Neural progenitor cell (in vitro differentiated cells): ENCODE results near the gene GALNT18. TPM values are rescaled to one million over a fixed set of nuclear protein-coding genes. Genes with fewer than 3 reads are reported as not detected.

Experiments
- DNase-seq: peaks from one replicate; pipeline ENCODE4 v3.0.0-alpha.2; 2016; ENCODE audit warnings: low spot score
- H2AFZ ChIP-seq: fragments of 200-600 bp; sonication (generic); replicated peaks from 2 replicates; pipeline ENCODE4 v1.6.1; 2016; ENCODE audit warnings: antibody characterized with exemption
- H3F3A ChIP-seq: fragments of 200-600 bp; sonication (generic); 2 replicates; pipeline ENCODE4 v1.6.1; 2016; ENCODE audit warnings: antibody characterized with exemption, low read depth
- H3K27ac ChIP-seq: fragments of 200-600 bp; sonication (generic); 2 replicates; pipeline ENCODE4 v1.5.1; 2016; ENCODE audit warnings: mild to moderate bottlenecking
- H3K27me3 ChIP-seq: fragments of 200-600 bp; sonication (generic); 2 replicates; pipeline ENCODE4 v1.6.1; 2016; ENCODE audit warnings: mild to moderate bottlenecking, moderate library complexity
- H3K36me3 ChIP-seq: fragments of 200-600 bp; sonication (generic); 2 replicates; pipeline ENCODE4 v1.5.1; 2016
- H3K4me1 ChIP-seq: fragments of 200-600 bp; sonication (generic); 2 replicates; pipeline ENCODE4 v1.6.1; 2016; ENCODE audit warnings: mixed run types
- H3K4me2 ChIP-seq: fragments of 200-600 bp; sonication (generic); 2 replicates; pipeline ENCODE4 v1.6.1; 2016
- H3K4me3 ChIP-seq: fragments of 200-600 bp; sonication (generic); 2 replicates; pipeline ENCODE4 v1.5.1; 2016
- H3K79me2 ChIP-seq: fragments of 200-600 bp; sonication (generic); 2 replicates; pipeline ENCODE4 v1.6.1; 2016; ENCODE audit warnings: low read depth
- H3K9ac ChIP-seq: fragments of 200-600 bp; sonication (generic); 2 replicates; pipeline ENCODE4 v1.6.1; 2016
- H3K9me3 ChIP-seq: fragments of 200-600 bp; sonication (generic); 2 replicates; pipeline ENCODE4 v1.5.1; 2016; ENCODE audit warnings: low read depth
- H4K20me1 ChIP-seq: fragments of 200-600 bp; sonication (generic); 2 replicates; pipeline ENCODE4 v1.6.1; 2016; ENCODE audit warnings: low read depth
- H3K27ac Mint-ChIP-seq: 3 replicates; pipeline ENCODE4 v1.8.0; 2021; ENCODE audit warnings: mixed read lengths
- H3K27me3 Mint-ChIP-seq: 2 replicates; pipeline ENCODE4 v1.8.0; 2022; ENCODE audit warnings: low read depth, mild to moderate bottlenecking, inconsistent platforms, moderate library complexity, mixed read lengths; ENCODE audit not compliant: insufficient read depth
- H3K36me3 Mint-ChIP-seq: 3 replicates; pipeline ENCODE4 v1.8.0; 2021; ENCODE audit warnings: mixed read lengths
- H3K4me1 Mint-ChIP-seq: 3 replicates; pipeline ENCODE4 v1.8.0; 2021; ENCODE audit warnings: mixed read lengths
- H3K4me3 Mint-ChIP-seq: 3 replicates; pipeline ENCODE4 v1.8.0; 2021; ENCODE audit warnings: mild to moderate bottlenecking, moderate library complexity, mixed read lengths
- H3K9me3 Mint-ChIP-seq: 3 replicates; pipeline ENCODE4 v1.8.0; 2020; ENCODE audit warnings: mixed read lengths
- CTCF ChIP-seq: fragments of 200-600 bp; sonication (generic); IDR thresholded peaks from 2 replicates; pipeline ENCODE4 v1.5.1; 2017; ENCODE audit warnings: antibody characterized with exemption, mild to moderate bottlenecking
- EZH2 ChIP-seq: fragments of 200-600 bp; sonication (generic); IDR thresholded peaks from 2 replicates; pipeline ENCODE4 v1.6.1; 2017; ENCODE audit warnings: antibody characterized with exemption, mild to moderate bottlenecking, moderate library complexity
- EZH2phosphoT487 ChIP-seq: fragments of 200-600 bp; sonication (generic); IDR thresholded peaks from 2 replicates; pipeline ENCODE4 v1.6.1; 2017; ENCODE audit warnings: antibody characterized with exemption
- total RNA-seq: library from RNA; depleted of rRNA; stranded (reverse); fragments of >200 nt; gene quantifications from 2 replicates; pipeline ENCODE4 v1.2.3, GENCODE V29; 2015; ENCODE audit warnings: low replicate concordance

The GALNT18 gene
- total RNA-seq, 1 donor from 2014 or later: 2.4 TPM

DNA sequence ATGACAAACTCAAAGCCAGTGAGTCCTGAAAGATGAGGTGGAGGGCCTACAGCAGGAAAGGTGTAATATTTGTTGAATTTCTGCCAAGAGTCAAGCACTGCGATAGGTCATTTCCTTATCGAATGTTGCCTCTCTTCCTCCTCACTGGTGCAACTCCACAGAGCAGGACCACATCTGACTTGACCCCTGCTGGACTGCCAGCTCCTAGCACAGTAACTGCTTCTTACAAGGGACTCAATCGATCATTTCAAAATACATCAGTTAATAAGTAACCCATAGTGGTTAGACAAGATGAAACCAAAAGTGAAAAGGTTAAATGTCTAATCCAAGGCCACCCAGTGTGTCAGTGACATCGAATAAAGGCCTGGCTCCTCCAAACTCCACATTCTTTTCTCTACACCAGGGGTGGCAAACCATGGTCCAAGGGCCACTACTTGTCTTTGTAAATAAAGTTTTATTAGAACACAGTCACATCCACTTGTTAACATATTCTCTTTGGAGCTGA is 170.3 kb downstream of the GALNT18 start:
- Mint-ChIP-seq H3K36me3 (no peaks in the 10 kb centered on the region), H3K27ac (no peak overlapping the region), H3K4me1 (peaks cover 6% of the 10 kb centered on the region), H3K4me3 (no peak overlapping the region), H3K9me3 (peaks cover 3% of the 10 kb centered on the region), H3K27me3 (peaks cover 4% of the 10 kb centered on the region)
- Histone ChIP-seq H3K79me2 (no peaks in the 10 kb centered on the region), H3K4me1 (peaks cover 14% of the 10 kb centered on the region), H3K27ac (no peak overlapping the region), H3K4me3 (no peak overlapping the region), H4K20me1 (no peaks in the 10 kb centered on the region), H3K36me3 (no peaks in the 10 kb centered on the region), H3F3A (no peaks in the 10 kb centered on the region), H3K4me2 (no peak overlapping the region), H2AFZ (no peak overlapping the region), H3K9me3 (no peaks in the 10 kb centered on the region), H3K9ac (no peak overlapping the region), H3K27me3 (no peaks in the 10 kb centered on the region)
- TF ChIP-seq EZH2phosphoT487 (no peak), EZH2 (no peak), CTCF (no peak)
- DNase-seq: no peak

- H3K9ac ChIP-seq: no peak overlapping the region
Measured at GRCh38 chr11:11450744-11451362, 171.0 kb downstream of the GALNT18 start.

GRCh38 chr11:11449327-11449726 is 172.5 kb downstream of the GALNT18 start:
- no peaks in the 10 kb centered on the region for H3K36me3 Mint-ChIP-seq
- no peak overlapping the region for H3K4me3 ChIP-seq
- no peak for TF ChIP-seq EZH2
- no peak for TF ChIP-seq EZH2phosphoT487
- no peak for TF ChIP-seq CTCF
- no peak for DNase-seq
- no peaks in the 10 kb centered on the region for H4K20me1 ChIP-seq
- H3K4me1 ChIP-seq: peaks cover 11% of the 10 kb centered on the region
- H3K27me3 ChIP-seq: no peaks in the 10 kb centered on the region
- H3K27me3 Mint-ChIP-seq: peaks cover 8% of the 10 kb centered on the region
- no peaks in the 10 kb centered on the region for H3K9me3 ChIP-seq
- H3K27ac Mint-ChIP-seq: no peak overlapping the region
- H3K36me3 ChIP-seq: no peaks in the 10 kb centered on the region
- no peak overlapping the region for H2AFZ ChIP-seq
- no peaks in the 10 kb centered on the region for H3K79me2 ChIP-seq
- no peak overlapping the region for H3K4me2 ChIP-seq
- H3F3A ChIP-seq: no peaks in the 10 kb centered on the region
- H3K4me1 Mint-ChIP-seq: peaks cover 14% of the 10 kb centered on the region
- H3K9me3 Mint-ChIP-seq: peaks cover 3% of the 10 kb centered on the region
- no peak overlapping the region for H3K9ac ChIP-seq
- H3K4me3 Mint-ChIP-seq: no peak overlapping the region
- no peak overlapping the region for H3K27ac ChIP-seq

More at GRCh38 chr11:11450744-11451362, 171.0 kb downstream of the GALNT18 start:
- Histone ChIP-seq H3K79me2 (no peaks in the 10 kb centered on the region), H3K4me1 (peaks cover 14% of the 10 kb centered on the region), H3K9me3 (no peaks in the 10 kb centered on the region), H3K27ac (no peak overlapping the region), H3K36me3 (no peaks in the 10 kb centered on the region), H3K27me3 (no peaks in the 10 kb centered on the region), H2AFZ (no peak overlapping the region), H3K4me2 (no peak overlapping the region), H3F3A (no peaks in the 10 kb centered on the region), H3K4me3 (no peak overlapping the region), H4K20me1 (no peaks in the 10 kb centered on the region)
- Mint-ChIP-seq H3K27me3 (peaks cover 6% of the 10 kb centered on the region), H3K4me3 (no peak overlapping the region), H3K36me3 (no peaks in the 10 kb centered on the region), H3K27ac (no peak overlapping the region), H3K9me3 (peaks cover 3% of the 10 kb centered on the region), H3K4me1 (peaks cover 6% of the 10 kb centered on the region)
- DNase-seq: no peak
- TF ChIP-seq CTCF (no peak), EZH2 (no peak), EZH2phosphoT487 (no peak)
